Smooth muscle cell (in vitro differentiated cells): ENCODE measurements around the gene ZNF804A. TPM values are rescaled to one million over a fixed set of nuclear protein-coding genes. Genes with fewer than 3 reads are reported as not detected.

Experiments
- DNase-seq: peaks from one replicate; lab custom pipeline; 2025; ENCODE audit not compliant: unreplicated experiment; lab: John Stamatoyannopoulos, UW
- H2AFZ ChIP-seq: fragments of 200-600 bp; sonication (generic); 2 replicates; pipeline ENCODE4 v1.6.0; 2016; ENCODE audit warnings: antibody characterized with exemption, low read depth, mild to moderate bottlenecking
- H3F3A ChIP-seq: fragments of 200-600 bp; sonication (generic); 2 replicates; pipeline ENCODE4 v1.6.0; 2017; ENCODE audit warnings: antibody characterized with exemption, low read depth
- H3K27ac ChIP-seq: fragments of 200-600 bp; sonication (generic); 2 replicates; pipeline ENCODE4 v1.5.1; 2016; ENCODE audit warnings: low read depth, mild to moderate bottlenecking
- H3K27me3 ChIP-seq: fragments of 200-600 bp; sonication (generic); 2 replicates; pipeline ENCODE4 v1.6.1; 2016; ENCODE audit warnings: low read depth, mild to moderate bottlenecking
- H3K36me3 ChIP-seq: fragments of 200-600 bp; sonication (generic); 2 replicates; pipeline ENCODE4 v1.5.1; 2016; ENCODE audit warnings: low read depth
- H3K4me1 ChIP-seq: fragments of 200-600 bp; sonication (generic); 2 replicates; pipeline ENCODE4 v1.5.1; 2016; ENCODE audit warnings: low read depth
- H3K4me2 ChIP-seq: fragments of 200-600 bp; sonication (generic); 2 replicates; pipeline ENCODE4 v1.6.0; 2016; ENCODE audit warnings: mild to moderate bottlenecking
- H3K4me3 ChIP-seq: fragments of 200-600 bp; sonication (generic); 2 replicates; pipeline ENCODE4 v1.5.1; 2016; ENCODE audit warnings: mild to moderate bottlenecking
- H3K79me2 ChIP-seq: fragments of 200-600 bp; sonication (generic); 2 replicates; pipeline ENCODE4 v1.6.0; 2016; ENCODE audit warnings: low read depth, mild to moderate bottlenecking
- H3K9ac ChIP-seq: fragments of 200-600 bp; sonication (generic); 2 replicates; pipeline ENCODE4 v1.6.0; 2016; ENCODE audit warnings: low read depth
- H3K9me3 ChIP-seq: fragments of 200-600 bp; sonication (generic); replicated peaks from 2 replicates; pipeline ENCODE4 v1.5.1; 2016; ENCODE audit warnings: low read depth
- H4K20me1 ChIP-seq: fragments of 200-600 bp; sonication (generic); 2 replicates; pipeline ENCODE4 v1.6.0; 2016; ENCODE audit warnings: low read depth
- WGBS: methylation state at CpG from one replicate; pipeline ENCODE4 v1.1.7; 2016; ENCODE audit warnings: low lambda C conversion rate; 5-methylcytosine and 5-hydroxymethylcytosine counted together
- polyA plus RNA-seq: library from polyadenylated mRNA; unstranded; fragments of >200 nt; fragmentation: Nextera tagmentation; extraction: Ambion mirVana; gene quantifications from 2 replicates; pipeline ENCODE4 v1.2.1, GENCODE V29; 2016
- total RNA-seq: library from RNA; depleted of rRNA; stranded (reverse); fragments of >200 nt; gene quantifications from 2 replicates; pipeline ENCODE4 v1.2.3, GENCODE V29; 2014
- TF ChIP-seq, protein P1 (sequence below): fragments of 200-600 bp; sonication (generic); IDR thresholded peaks from 2 replicates; pipeline ENCODE4 v1.5.1; 2017; ENCODE audit warnings: borderline replicate concordance, mild to moderate bottlenecking, antibody characterized with exemption; ENCODE audit not compliant: insufficient read depth, poor library complexity, severe bottlenecking

The ZNF804A gene
- total and polyA plus RNA-seq, 2 experiments from 2014 or later: 1.0 to 1.3 TPM

DNA sequence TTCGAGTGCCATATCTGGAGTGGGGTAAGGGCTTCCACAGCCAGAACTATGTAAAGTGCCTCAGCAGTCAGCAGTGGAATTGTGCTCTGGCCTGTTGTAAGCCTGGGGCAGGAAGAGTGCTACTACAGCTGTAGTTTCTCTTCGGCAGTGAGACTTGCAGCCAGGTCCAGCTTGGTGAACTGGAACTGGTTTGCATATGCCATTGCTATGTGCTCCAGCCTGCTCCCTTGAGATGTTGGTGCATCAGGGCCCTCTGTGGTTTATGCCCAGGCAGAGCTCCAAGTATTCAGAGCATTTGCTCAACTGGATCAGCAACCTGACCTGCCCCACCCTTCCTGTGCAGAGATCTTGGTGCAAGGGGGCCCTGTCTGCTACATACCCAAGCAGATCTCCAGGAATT lies 47.8 kb downstream of the ZNF804A start:
- TF ChIP-seq, protein P1, sequence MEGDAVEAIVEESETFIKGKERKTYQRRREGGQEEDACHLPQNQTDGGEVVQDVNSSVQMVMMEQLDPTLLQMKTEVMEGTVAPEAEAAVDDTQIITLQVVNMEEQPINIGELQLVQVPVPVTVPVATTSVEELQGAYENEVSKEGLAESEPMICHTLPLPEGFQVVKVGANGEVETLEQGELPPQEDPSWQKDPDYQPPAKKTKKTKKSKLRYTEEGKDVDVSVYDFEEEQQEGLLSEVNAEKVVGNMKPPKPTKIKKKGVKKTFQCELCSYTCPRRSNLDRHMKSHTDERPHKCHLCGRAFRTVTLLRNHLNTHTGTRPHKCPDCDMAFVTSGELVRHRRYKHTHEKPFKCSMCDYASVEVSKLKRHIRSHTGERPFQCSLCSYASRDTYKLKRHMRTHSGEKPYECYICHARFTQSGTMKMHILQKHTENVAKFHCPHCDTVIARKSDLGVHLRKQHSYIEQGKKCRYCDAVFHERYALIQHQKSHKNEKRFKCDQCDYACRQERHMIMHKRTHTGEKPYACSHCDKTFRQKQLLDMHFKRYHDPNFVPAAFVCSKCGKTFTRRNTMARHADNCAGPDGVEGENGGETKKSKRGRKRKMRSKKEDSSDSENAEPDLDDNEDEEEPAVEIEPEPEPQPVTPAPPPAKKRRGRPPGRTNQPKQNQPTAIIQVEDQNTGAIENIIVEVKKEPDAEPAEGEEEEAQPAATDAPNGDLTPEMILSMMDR: no peak
- Histone ChIP-seq H3K27ac (no peak overlapping the region), H3K36me3 (no peaks in the 10 kb centered on the region), H2AFZ (no peak overlapping the region), H3K4me2 (no peak overlapping the region), H3K4me1 (no peaks in the 10 kb centered on the region), H4K20me1 (no peaks in the 10 kb centered on the region), H3K9ac (no peak overlapping the region), H3K4me3 (no peak overlapping the region), H3K9me3 (no peaks in the 10 kb centered on the region), H3F3A (no peaks in the 10 kb centered on the region), H3K79me2 (no peaks in the 10 kb centered on the region), H3K27me3 (no peaks in the 10 kb centered on the region)
- DNase-seq: no peak
- WGBS: 88% methylated on average over 2 of the region's 2 CpGs

DNA sequence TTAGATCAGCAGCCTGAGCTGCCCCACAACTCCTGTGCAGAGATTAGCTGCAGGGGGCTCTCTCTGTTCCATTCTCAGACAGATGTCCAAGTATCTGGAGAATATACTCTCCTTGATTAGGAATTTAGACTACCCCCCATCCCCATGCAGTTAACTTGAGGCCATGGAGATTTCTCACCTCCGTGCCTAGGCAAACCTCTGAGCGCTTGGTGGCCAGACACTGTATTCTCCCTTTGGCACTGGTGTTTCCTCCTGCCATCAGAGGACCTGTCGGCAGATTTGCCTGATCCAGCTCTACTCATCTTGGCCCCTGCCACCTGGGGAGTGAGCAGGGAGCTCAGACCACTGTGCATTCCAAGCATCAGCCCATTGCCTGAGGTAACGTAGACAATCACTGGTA lies 48.3 kb downstream of the ZNF804A start:
- H2AFZ ChIP-seq: no peak overlapping the region
- H3F3A ChIP-seq: no peaks in the 10 kb centered on the region
- DNase-seq: no peak
- H3K4me3 ChIP-seq: no peak overlapping the region
- TF ChIP-seq, protein P1: no peak
- H3K9me3 ChIP-seq: no peaks in the 10 kb centered on the region
- no peak overlapping the region for H3K9ac ChIP-seq
- 98% methylated on average over 4 of the region's 4 CpGs for WGBS
- H3K4me1 ChIP-seq: no peaks in the 10 kb centered on the region
- H3K27ac ChIP-seq: no peak overlapping the region
- H4K20me1 ChIP-seq: no peaks in the 10 kb centered on the region
- no peaks in the 10 kb centered on the region for H3K27me3 ChIP-seq
- no peaks in the 10 kb centered on the region for H3K36me3 ChIP-seq
- H3K79me2 ChIP-seq: no peaks in the 10 kb centered on the region
- no peak overlapping the region for H3K4me2 ChIP-seq

DNA sequence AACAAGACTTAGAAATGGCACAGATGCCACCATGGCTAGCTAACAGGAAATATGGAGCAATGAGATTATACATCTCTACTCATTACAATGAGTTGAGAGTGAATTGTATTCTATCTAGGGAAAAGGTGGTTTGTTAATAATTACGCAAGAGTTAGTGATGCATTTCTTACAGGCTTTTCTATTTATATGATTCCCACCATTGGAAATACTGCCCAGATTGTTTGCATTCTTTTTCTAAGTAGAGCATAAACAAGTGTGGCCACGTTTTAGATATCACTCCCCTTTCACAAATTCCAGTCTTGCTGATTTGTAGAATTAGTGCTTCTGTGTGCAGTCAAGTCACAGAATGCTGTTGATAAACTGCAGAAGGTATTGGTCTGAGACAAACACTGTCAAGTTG lies 56.6 kb downstream of the ZNF804A start:
- H4K20me1 ChIP-seq: no peaks in the 10 kb centered on the region
- H3K4me1 ChIP-seq: no peaks in the 10 kb centered on the region
- H3K36me3 ChIP-seq: no peaks in the 10 kb centered on the region
- 53% methylated on average over 2 of the region's 2 CpGs for WGBS
- no peak overlapping the region for H3K4me2 ChIP-seq
- H3K27ac ChIP-seq: no peak overlapping the region
- no peak overlapping the region for H3K4me3 ChIP-seq
- H3K9ac ChIP-seq: no peak overlapping the region
- DNase-seq: no peak
- TF ChIP-seq, protein P1: no peak
- H2AFZ ChIP-seq: no peak overlapping the region
- no peaks in the 10 kb centered on the region for H3K27me3 ChIP-seq
- no peaks in the 10 kb centered on the region for H3F3A ChIP-seq
- H3K79me2 ChIP-seq: no peaks in the 10 kb centered on the region
- H3K9me3 ChIP-seq: no peaks in the 10 kb centered on the region

DNA sequence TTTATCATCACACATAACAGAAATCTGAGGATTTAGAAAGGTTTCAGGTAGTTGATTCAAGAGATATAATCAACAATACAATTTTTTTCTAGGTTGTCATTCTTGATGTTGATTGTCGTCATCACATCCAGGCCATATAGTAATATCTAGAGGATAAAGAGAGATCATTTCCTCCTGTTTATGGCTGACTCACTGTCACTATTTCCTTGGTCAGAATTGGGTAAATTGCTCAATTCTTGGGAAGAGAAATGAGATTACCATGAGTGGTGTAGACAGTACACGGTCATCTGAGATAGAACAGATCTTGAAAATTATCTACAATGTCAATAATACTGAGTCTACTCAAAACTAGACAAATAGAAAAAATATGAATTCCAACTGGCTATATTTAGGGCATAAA lies 78.8 kb downstream of the ZNF804A start:
- Histone ChIP-seq H2AFZ (no peak overlapping the region), H3K79me2 (no peaks in the 10 kb centered on the region), H3K4me3 (no peak overlapping the region), H3K27me3 (no peaks in the 10 kb centered on the region), H4K20me1 (no peaks in the 10 kb centered on the region), H3K9ac (no peak overlapping the region), H3F3A (no peaks in the 10 kb centered on the region), H3K27ac (no peak overlapping the region), H3K36me3 (no peaks in the 10 kb centered on the region), H3K4me1 (no peaks in the 10 kb centered on the region), H3K9me3 (no peaks in the 10 kb centered on the region), H3K4me2 (no peak overlapping the region)
- DNase-seq: no peak
- TF ChIP-seq, protein P1: no peak
- WGBS: 80% methylated on average over 2 of the region's 2 CpGs
